Testis (tissue), 3 donors: ENCODE measurements around the gene RALGPS1. TPM values are rescaled to one million over a fixed set of nuclear protein-coding genes. Genes with fewer than 3 reads are reported as not detected.

Experiments used
- DNase-seq: peaks from one replicate; pipeline ENCODE4 v3.0.0-alpha.2; 2019
- H3K27ac ChIP-seq, 2 donors: fragments of 200-600 bp; sonication (generic); one replicate each; pipeline ENCODE4 v1.5.1; 2019
- H3K27me3 ChIP-seq: fragments of 200-600 bp; sonication (generic); one replicate; pipeline ENCODE4 v1.5.1; 2019
- H3K36me3 ChIP-seq: fragments of 200-600 bp; sonication (generic); one replicate; pipeline ENCODE4 v1.5.1; 2017; ENCODE audit warnings: low read depth; ENCODE audit errors: missing control alignments
- H3K4me1 ChIP-seq: fragments of 200-600 bp; sonication (generic); one replicate; pipeline ENCODE4 v1.5.1; 2019
- H3K4me3 ChIP-seq, 2 donors: fragments of 200-600 bp; sonication (generic); one replicate each; pipeline ENCODE4 v1.5.1; 2017 to 2019
- H3K9me3 ChIP-seq: fragments of 200-600 bp; sonication (generic); one replicate; pipeline ENCODE4 v1.5.1; 2017
- POLR2A ChIP-seq: fragments of 450-650 bp; IDR thresholded peaks from one replicate; pipeline ENCODE4 v1.6.1; 2017; ENCODE audit warnings: antibody characterized with exemption, mild to moderate bottlenecking, moderate library complexity
- WGBS, 2 donors: methylation state at CpG; one replicate each; pipeline ENCODE4 v1.1.5; 2018; 5-methylcytosine and 5-hydroxymethylcytosine counted together
- intact Hi-C: fragments of 100-400 bp; cut with DNase I; formaldehyde crosslinking; loops from one replicate; pipeline ENCODE4 v1.15.1; 2023; ENCODE audit warnings: low total_unique reads
- polyA plus RNA-seq: library from polyadenylated mRNA; stranded (reverse); fragments of 350-450 nt; fragmentation: Illumina TruSeq; extraction: RNeasy Lipid Tissue Mini Kit (QIAGEN cat#74804); gene quantifications from one replicate; pipeline ENCODE4 v1.2.3, GENCODE V29; 2014; ENCODE audit warnings: low read depth, low replicate concordance; ENCODE audit not compliant: insufficient read depth
- total RNA-seq, 2 donors: library from RNA; depleted of rRNA; stranded (reverse); fragments of >200 nt; gene quantifications; one replicate each; pipeline ENCODE4 v1.2.3, GENCODE V29; 2016
- TF ChIP-seq, protein P1 (sequence below), 3 experiments: fragments of 450-650 bp in 2 of 3; fragments of 200-600 bp in 1 of 3; sonication (generic) in 1 of 3; IDR thresholded peaks; one replicate each; pipeline ENCODE4 v1.5.1; 2016 to 2019; ENCODE audit warnings: antibody characterized with exemption in 3 of 3, mild to moderate bottlenecking in 2 of 3, moderate library complexity in 1 of 3

The RALGPS1 gene
- total and polyA plus RNA-seq, 3 donors from 2014 or later = 35.9 to 48.6 (median 36.9) TPM

DNA sequence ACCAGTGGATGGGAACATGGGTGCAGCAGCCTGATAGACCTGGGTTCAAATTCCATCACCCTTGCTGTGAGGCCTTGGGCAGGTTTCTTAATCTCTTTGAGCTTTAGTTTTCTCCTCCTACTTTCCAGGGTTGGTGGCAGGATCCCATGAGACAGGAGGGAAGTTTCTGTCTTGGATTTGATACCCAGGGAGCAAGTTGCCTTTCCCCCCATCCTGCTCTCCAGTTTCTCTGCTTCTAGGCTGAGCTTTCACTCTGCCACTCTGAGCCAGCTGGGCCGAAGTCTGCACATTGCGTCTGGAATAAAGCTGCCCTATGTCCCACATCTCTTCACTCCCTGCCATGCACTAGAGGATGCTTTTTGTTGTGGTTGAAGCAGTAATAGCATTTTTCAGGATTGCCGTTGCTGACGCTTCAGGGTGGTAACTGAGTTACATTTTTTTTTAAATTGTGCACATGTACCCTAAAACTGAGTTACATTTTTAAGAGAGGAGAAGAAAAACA lies 248.3 kb downstream of the RALGPS1 start:
- no peaks in the 10 kb centered on the region for H3K9me3 ChIP-seq
- no peaks in the 10 kb centered on the region for H3K27me3 ChIP-seq
- no peaks in the 10 kb centered on the region for H3K4me1 ChIP-seq
- no peaks in the 10 kb centered on the region for H3K36me3 ChIP-seq
- WGBS, 2 donors = 88 to 92% methylated on average over 4 of the region's 4 CpGs
- intact Hi-C loops = no loop called here
- DNase-seq = no peak
- H3K27ac ChIP-seq = no peak overlapping the region
- H3K4me3 ChIP-seq = no peak overlapping the region
- TF ChIP-seq, protein P1, sequence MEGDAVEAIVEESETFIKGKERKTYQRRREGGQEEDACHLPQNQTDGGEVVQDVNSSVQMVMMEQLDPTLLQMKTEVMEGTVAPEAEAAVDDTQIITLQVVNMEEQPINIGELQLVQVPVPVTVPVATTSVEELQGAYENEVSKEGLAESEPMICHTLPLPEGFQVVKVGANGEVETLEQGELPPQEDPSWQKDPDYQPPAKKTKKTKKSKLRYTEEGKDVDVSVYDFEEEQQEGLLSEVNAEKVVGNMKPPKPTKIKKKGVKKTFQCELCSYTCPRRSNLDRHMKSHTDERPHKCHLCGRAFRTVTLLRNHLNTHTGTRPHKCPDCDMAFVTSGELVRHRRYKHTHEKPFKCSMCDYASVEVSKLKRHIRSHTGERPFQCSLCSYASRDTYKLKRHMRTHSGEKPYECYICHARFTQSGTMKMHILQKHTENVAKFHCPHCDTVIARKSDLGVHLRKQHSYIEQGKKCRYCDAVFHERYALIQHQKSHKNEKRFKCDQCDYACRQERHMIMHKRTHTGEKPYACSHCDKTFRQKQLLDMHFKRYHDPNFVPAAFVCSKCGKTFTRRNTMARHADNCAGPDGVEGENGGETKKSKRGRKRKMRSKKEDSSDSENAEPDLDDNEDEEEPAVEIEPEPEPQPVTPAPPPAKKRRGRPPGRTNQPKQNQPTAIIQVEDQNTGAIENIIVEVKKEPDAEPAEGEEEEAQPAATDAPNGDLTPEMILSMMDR (IDR thresholded peaks at IDR 0.05) = no peak
- no peak for TF ChIP-seq POLR2A

- no peak overlapping the region for H3K27ac ChIP-seq
- intact Hi-C loops = no loop called here
- H3K4me3 ChIP-seq = no peak overlapping the region
- no peak for DNase-seq
- TF ChIP-seq, protein P1 (IDR thresholded peaks at IDR 0.05) = no peak
- TF ChIP-seq POLR2A = no peak
- no peaks in the 10 kb centered on the region for H3K27me3 ChIP-seq
- WGBS, 2 donors = 62 to 75% methylated on average over 2 of the region's 2 CpGs
- H3K4me1 ChIP-seq = no peaks in the 10 kb centered on the region
- no peaks in the 10 kb centered on the region for H3K9me3 ChIP-seq
- H3K36me3 ChIP-seq = no peaks in the 10 kb centered on the region
Measured at GRCh38 chr9:127163409-127163808, 248.8 kb downstream of the RALGPS1 start.

DNA sequence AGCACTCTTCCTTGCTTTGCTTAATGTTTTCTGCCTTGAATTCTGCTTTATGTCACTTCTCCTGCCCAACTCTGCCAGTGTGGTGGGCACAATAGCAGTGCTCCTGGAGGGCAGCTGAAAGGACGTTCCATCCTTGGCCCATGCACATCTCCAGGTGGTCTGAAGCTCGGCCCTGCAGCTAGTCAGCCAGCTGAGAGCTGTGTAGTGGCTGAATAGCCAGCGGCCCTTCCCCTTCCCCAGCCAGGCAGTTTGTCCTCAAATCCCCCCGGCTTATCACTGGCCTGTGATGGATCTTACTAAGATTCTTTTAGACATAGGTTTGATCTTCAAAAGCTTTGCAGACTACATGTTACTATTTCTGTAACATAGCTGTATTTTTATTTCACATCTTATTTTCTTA lies 250.5 kb downstream of the RALGPS1 start:
- Histone ChIP-seq H3K27ac (no peak overlapping the region), H3K36me3 (no peaks in the 10 kb centered on the region), H3K27me3 (no peaks in the 10 kb centered on the region), H3K4me1 (no peaks in the 10 kb centered on the region), H3K9me3 (no peaks in the 10 kb centered on the region), H3K4me3 (no peak overlapping the region)
- WGBS, 2 donors = 91 to 100% methylated on average over 4 of the region's 4 CpGs
- intact Hi-C loops = no loop called here
- no peak for TF ChIP-seq POLR2A
- TF ChIP-seq, protein P1 (IDR thresholded peaks at IDR 0.05) = no peak
- DNase-seq = no peak

GRCh38 chr9:127166111-127166510 lies 251.5 kb downstream of the RALGPS1 start:
- Histone ChIP-seq H3K4me1 (no peaks in the 10 kb centered on the region), H3K9me3 (no peaks in the 10 kb centered on the region), H3K36me3 (no peaks in the 10 kb centered on the region), H3K27me3 (no peaks in the 10 kb centered on the region), H3K4me3 (no peak overlapping the region), H3K27ac (no peak overlapping the region)
- no peak for DNase-seq
- 92 to 96% methylated on average over 5 of the region's 5 CpGs for WGBS, 2 donors
- intact Hi-C loops = no loop called here
- TF ChIP-seq POLR2A = no peak
- TF ChIP-seq, protein P1 (IDR thresholded peaks at IDR 0.05) = no peak
